Measurements from ENCODE around the gene CEACAM21.

- TF ChIP-seq RAD21 (conservative IDR thresholded peaks at IDR 0.05 in 1 of 2, IDR thresholded peaks at IDR 0.05 in 1 of 2), result no peak
- TF ChIP-seq CHD2 (IDR thresholded peaks at IDR 0.05; ENCODE audit: low read length, partially characterized antibody), result no peak
- TF ChIP-seq HOXA7 (CRISPR knock-in tag; IDR thresholded peaks at IDR 0.05), result no peak
- TF ChIP-seq, protein P1, sequence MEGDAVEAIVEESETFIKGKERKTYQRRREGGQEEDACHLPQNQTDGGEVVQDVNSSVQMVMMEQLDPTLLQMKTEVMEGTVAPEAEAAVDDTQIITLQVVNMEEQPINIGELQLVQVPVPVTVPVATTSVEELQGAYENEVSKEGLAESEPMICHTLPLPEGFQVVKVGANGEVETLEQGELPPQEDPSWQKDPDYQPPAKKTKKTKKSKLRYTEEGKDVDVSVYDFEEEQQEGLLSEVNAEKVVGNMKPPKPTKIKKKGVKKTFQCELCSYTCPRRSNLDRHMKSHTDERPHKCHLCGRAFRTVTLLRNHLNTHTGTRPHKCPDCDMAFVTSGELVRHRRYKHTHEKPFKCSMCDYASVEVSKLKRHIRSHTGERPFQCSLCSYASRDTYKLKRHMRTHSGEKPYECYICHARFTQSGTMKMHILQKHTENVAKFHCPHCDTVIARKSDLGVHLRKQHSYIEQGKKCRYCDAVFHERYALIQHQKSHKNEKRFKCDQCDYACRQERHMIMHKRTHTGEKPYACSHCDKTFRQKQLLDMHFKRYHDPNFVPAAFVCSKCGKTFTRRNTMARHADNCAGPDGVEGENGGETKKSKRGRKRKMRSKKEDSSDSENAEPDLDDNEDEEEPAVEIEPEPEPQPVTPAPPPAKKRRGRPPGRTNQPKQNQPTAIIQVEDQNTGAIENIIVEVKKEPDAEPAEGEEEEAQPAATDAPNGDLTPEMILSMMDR (IDR thresholded peaks at IDR 0.05), result no peak
- no peak for TF ChIP-seq EP300 (IDR thresholded peaks at IDR 0.05)
- TF ChIP-seq RCOR1 (IDR thresholded peaks at IDR 0.05; ENCODE audit: low read depth, low read length), result no peak
- no peak for TF ChIP-seq CEBPB (IDR thresholded peaks at IDR 0.05)
- no peak for TF ChIP-seq POLR2AphosphoS2 (conservative IDR thresholded peaks at IDR 0.05; ENCODE audit: low read length)
- TF ChIP-seq ELK1 (IDR thresholded peaks at IDR 0.05; ENCODE audit: low read depth, low read length), result no peak
- no peak for TF ChIP-seq REST (IDR thresholded peaks at IDR 0.05)
- no peak for TF ChIP-seq SREBF2 (IDR thresholded peaks at IDR 0.05)
Observed at GRCh38 chr19:41527089-41527488, 48.9 kb upstream of the CEACAM21 start.

Data from A549 (cell line).